PC-9 (cell line): ENCODE results near the gene TRDN.

ENCODE experiments used
- EZH2 ChIP-seq: fragments of 200-600 bp; sonication (generic); IDR thresholded peaks from 2 replicates; pipeline ENCODE4 v1.8.0; 2017; ENCODE audit warnings: antibody characterized with exemption, low read depth
- TF ChIP-seq, protein P1 (sequence below): fragments of 200-600 bp; sonication (generic); conservative IDR thresholded peaks from 2 replicates; pipeline ENCODE4 v1.6.1; 2017; ENCODE audit warnings: mixed run types, antibody characterized with exemption, mild to moderate bottlenecking, moderate library complexity

DNA sequence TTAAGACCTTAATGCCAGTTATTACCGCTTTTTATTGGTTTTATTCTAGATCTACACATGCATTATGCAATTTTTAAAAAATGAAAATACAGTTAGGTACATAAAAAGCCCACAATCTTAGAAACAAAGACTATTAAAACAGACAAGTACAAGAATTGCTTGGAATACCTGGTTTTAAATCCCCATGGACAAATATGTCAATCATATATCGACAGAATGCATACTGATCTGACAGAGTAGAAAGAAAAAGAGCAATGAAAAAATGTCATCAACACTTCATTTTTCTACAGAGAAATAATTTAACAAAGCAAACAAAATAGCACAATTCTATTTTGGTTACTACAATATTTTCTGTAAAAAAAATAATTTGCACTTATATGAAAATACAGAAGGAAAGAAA is 139.7 kb downstream of the TRDN start:
- TF ChIP-seq, protein P1, sequence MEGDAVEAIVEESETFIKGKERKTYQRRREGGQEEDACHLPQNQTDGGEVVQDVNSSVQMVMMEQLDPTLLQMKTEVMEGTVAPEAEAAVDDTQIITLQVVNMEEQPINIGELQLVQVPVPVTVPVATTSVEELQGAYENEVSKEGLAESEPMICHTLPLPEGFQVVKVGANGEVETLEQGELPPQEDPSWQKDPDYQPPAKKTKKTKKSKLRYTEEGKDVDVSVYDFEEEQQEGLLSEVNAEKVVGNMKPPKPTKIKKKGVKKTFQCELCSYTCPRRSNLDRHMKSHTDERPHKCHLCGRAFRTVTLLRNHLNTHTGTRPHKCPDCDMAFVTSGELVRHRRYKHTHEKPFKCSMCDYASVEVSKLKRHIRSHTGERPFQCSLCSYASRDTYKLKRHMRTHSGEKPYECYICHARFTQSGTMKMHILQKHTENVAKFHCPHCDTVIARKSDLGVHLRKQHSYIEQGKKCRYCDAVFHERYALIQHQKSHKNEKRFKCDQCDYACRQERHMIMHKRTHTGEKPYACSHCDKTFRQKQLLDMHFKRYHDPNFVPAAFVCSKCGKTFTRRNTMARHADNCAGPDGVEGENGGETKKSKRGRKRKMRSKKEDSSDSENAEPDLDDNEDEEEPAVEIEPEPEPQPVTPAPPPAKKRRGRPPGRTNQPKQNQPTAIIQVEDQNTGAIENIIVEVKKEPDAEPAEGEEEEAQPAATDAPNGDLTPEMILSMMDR, result no peak
- no peak for TF ChIP-seq EZH2
